ENCODE results near the gene KLHL22.

DNA sequence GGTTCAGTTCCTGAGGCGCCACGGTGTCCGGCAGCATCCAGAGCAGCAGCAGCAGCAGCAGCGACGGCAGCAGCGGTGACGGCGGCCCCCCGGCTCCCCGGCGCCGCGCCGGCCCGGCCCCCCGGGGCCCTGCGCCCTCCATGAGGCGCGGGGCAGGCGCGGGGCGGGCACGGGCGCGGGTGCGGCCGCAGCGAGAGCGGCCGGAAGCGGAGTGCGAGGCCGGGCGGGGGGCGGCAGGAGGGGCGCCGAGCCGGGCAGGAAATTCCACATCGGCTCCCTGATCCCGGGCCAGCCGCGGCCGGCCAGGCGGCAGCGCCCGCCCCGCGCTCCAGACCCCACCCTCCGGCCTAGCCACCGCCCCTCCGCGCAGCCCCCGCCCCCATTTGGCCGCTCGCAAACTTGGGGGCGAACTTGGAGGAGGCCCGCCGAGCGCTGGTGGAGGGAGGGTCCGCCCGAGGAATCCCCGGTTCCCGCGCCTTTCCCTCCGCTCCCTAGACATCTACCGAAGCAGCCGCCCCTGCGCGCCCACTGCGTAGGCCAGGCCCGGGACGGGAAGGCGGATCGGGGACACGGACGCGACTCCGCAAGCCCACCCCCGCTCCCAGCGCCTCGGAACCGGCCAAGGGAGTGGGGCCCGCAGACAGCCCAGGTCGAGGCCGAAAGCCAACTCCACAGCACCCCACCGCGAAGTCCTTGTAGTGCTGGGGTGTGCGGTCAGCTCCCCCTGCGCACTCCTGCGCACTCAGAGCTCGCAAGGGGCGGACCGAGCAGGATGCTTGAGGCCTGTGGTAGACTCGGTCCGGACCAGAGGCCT lies 57.8 kb downstream of the KLHL22 start, which contains the start of gene SCARF2:
- TF ChIP-seq POLR2A (IDR thresholded peaks at IDR 0.05): peak in 1 of 4 donors; percentile 11
- no peak for TF ChIP-seq CTCF (IDR thresholded peaks at IDR 0.05)
